Ovary (tissue), 3 donors: ENCODE data around the gene ZNF891.

ENCODE experiments used
- CTCF ChIP-seq, 3 donors: fragments of 450-650 bp in 2 of 3; fragments of 200-600 bp in 1 of 3; IDR thresholded peaks; one replicate each; pipeline versions ENCODE4 v1.5.1 to v1.8.0; 2016 to 2022; ENCODE audit warnings: antibody characterized with exemption in 3 of 3, mild to moderate bottlenecking in 1 of 3
- EP300 ChIP-seq: sonication (generic); formaldehyde crosslinking; IDR thresholded peaks from one replicate; pipeline ENCODE4 v1.6.1; 2017; ENCODE audit warnings: antibody characterized with exemption
- POLR2A ChIP-seq: fragments of 450-650 bp; IDR thresholded peaks from one replicate; pipeline ENCODE4 v1.6.1; 2017; ENCODE audit warnings: antibody characterized with exemption, mild to moderate bottlenecking, moderate library complexity
- donor health status: DM: no; HTN: no; CAD: no.

DNA sequence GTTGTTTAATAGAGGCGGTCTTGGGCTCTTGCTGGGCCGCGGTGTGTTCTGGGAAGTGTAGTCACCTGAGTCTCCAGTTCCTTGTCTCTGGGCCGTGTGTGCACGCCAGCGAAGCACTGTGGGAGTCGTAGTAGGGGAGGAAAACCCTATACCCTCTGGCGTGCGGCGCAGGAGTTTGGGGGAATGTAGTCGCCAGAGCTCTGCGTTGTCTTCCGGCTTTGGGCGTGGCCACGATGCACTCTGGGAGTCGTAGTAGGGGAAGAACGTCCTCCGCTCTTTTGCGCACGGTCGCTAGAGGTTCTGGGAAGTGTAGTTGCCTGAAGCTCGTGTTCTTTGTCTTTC is 50.1 kb downstream of the ZNF891 start:
- TF ChIP-seq CTCF (IDR thresholded peaks at IDR 0.05) (no peak), POLR2A (peak; percentile 10), EP300 (no peak)
